Erythroblast (primary cell): ENCODE data around the gene SAMM50.

Experiments
- DNase-seq, 2 experiments: peaks; one replicate each; lab custom pipeline; 2025; lab: John Stamatoyannopoulos, UW
- GATA1 ChIP-seq: IDR thresholded peaks from 2 replicates; pipeline ENCODE4 v1.6.1; 2011; ENCODE audit warnings: low read depth, mild to moderate bottlenecking, control low read depth, low read length, moderate library complexity
- POLR2A ChIP-seq: IDR thresholded peaks from 2 replicates; pipeline ENCODE4 v1.6.1; 2011; ENCODE audit warnings: mild to moderate bottlenecking, low read length

SAMM50 gene

GRCh38 chr22:43976861-43977795 is 21.9 kb downstream of the SAMM50 start:
- DNase-seq: no peak
- no peak for TF ChIP-seq GATA1
- TF ChIP-seq POLR2A: no peak

GRCh38 chr22:43978558-43978957 is 23.3 kb downstream of the SAMM50 start:
- DNase-seq: no peak
- no peak for TF ChIP-seq GATA1
- no peak for TF ChIP-seq POLR2A

- no peak for TF ChIP-seq POLR2A
- no peak for TF ChIP-seq GATA1
- DNase-seq: no peak
These were observed 25.3 kb downstream of the SAMM50 start for GRCh38 chr22:43980579-43980978.

- TF ChIP-seq POLR2A (no peak), GATA1 (no peak)
- no peak for DNase-seq
These were observed 25.8 kb downstream of the SAMM50 start for GRCh38 chr22:43980996-43981395.

- no peak for DNase-seq
- TF ChIP-seq GATA1 (no peak), POLR2A (no peak)
These were observed 28.6 kb downstream of the SAMM50 start for GRCh38 chr22:43983808-43984207.

- TF ChIP-seq POLR2A: no peak
- no peak for DNase-seq
These were observed 30.3 kb downstream of the SAMM50 start for GRCh38 chr22:43985532-43985931.

GRCh38 chr22:43988116-43988820 is 33.0 kb downstream of the SAMM50 start:
- TF ChIP-seq GATA1: no peak
- no peak for TF ChIP-seq POLR2A
- DNase-seq: no peak

- TF ChIP-seq GATA1: no peak
- TF ChIP-seq POLR2A: no peak
- DNase-seq: no peak
These were observed 33.7 kb downstream of the SAMM50 start for GRCh38 chr22:43988960-43989359.

GRCh38 chr22:43990044-43990443 is 34.8 kb downstream of the SAMM50 start:
- TF ChIP-seq POLR2A (no peak), GATA1 (no peak)
- peak; percentile 58 to 66 for DNase-seq

- DNase-seq: no peak
- TF ChIP-seq GATA1 (no peak), POLR2A (no peak)
These were observed 36.2 kb downstream of the SAMM50 start for GRCh38 chr22:43991316-43992020.

- TF ChIP-seq POLR2A (no peak), GATA1 (no peak)
- DNase-seq: no peak
These were observed 37.1 kb downstream of the SAMM50 start for GRCh38 chr22:43992331-43992821.

GRCh38 chr22:43993072-43993760 is 38.0 kb downstream of the SAMM50 start:
- TF ChIP-seq GATA1 (no peak), POLR2A (no peak)
- peak; percentile 75 to 85 for DNase-seq

- DNase-seq: no peak
- TF ChIP-seq POLR2A (no peak), GATA1 (no peak)
These were observed 38.8 kb downstream of the SAMM50 start for GRCh38 chr22:43994006-43994405.
